DOHH2 (cell line): ENCODE results near the gene ETV6.

Experiments
- H3F3A ChIP-seq: fragments of 200-600 bp; sonication (generic), shearing (Covaris generic); 2 replicates; pipeline ENCODE4 v1.6.0; 2016; ENCODE audit warnings: antibody characterized with exemption, mild to moderate bottlenecking; ENCODE audit not compliant: control insufficient read depth, insufficient read depth
- H3K27ac ChIP-seq: fragments of 200-600 bp; sonication (generic); 2 replicates; pipeline ENCODE4 v1.5.1; 2014; ENCODE audit warnings: low read depth, mild to moderate bottlenecking, low read length, moderate library complexity
- H3K27me3 ChIP-seq: fragments of 200-600 bp; sonication (generic); 2 replicates; pipeline ENCODE4 v1.6.1; 2014; ENCODE audit warnings: mild to moderate bottlenecking, low read length, mixed read lengths; ENCODE audit not compliant: control insufficient read depth
- H3K36me3 ChIP-seq: fragments of 200-600 bp; sonication (generic); 2 replicates; pipeline ENCODE4 v1.6.1; 2014; ENCODE audit warnings: mild to moderate bottlenecking, low read length, moderate library complexity, mixed read lengths; ENCODE audit not compliant: control insufficient read depth
- H3K4me1 ChIP-seq: fragments of 200-600 bp; sonication (generic); 2 replicates; pipeline ENCODE4 v1.6.1; 2014; ENCODE audit warnings: mild to moderate bottlenecking, low read length, mixed read lengths; ENCODE audit not compliant: control insufficient read depth
- H3K4me2 ChIP-seq: fragments of 200-600 bp; sonication (generic); 2 replicates; pipeline ENCODE4 v1.6.0; 2014; ENCODE audit warnings: mild to moderate bottlenecking, low read length, moderate library complexity
- H3K4me3 ChIP-seq: fragments of 200-600 bp; sonication (generic); 2 replicates; pipeline ENCODE4 v1.5.1; 2014; ENCODE audit warnings: mild to moderate bottlenecking, low read length, mixed read lengths
- H3K79me2 ChIP-seq: fragments of 200-600 bp; sonication (generic); 2 replicates; pipeline ENCODE4 v1.6.1; 2014; ENCODE audit warnings: mild to moderate bottlenecking, low read length, mixed read lengths; ENCODE audit not compliant: control insufficient read depth
- H3K9me2 ChIP-seq: fragments of 200-600 bp; sonication (generic); replicated peaks from 2 replicates; pipeline ENCODE4 v1.6.1; 2014; ENCODE audit warnings: mild to moderate bottlenecking, low read length, mixed read lengths; ENCODE audit not compliant: control insufficient read depth
- H3K9me3 ChIP-seq: fragments of 200-600 bp; sonication (generic); 2 replicates; pipeline ENCODE4 v1.6.1; 2014; ENCODE audit warnings: antibody characterized with exemption, low read length, mixed read lengths; ENCODE audit not compliant: control insufficient read depth, insufficient read depth
- H4K20me1 ChIP-seq: fragments of 200-600 bp; sonication (generic); 2 replicates; pipeline ENCODE4 v1.6.0; 2014; ENCODE audit warnings: low read depth, mild to moderate bottlenecking, antibody characterized with exemption, low read length, moderate library complexity; ENCODE audit not compliant: control insufficient read depth, insufficient read depth
- CTCF ChIP-seq: fragments of 200-600 bp; sonication (generic); IDR thresholded peaks from one replicate; pipeline ENCODE4 v1.5.1; 2014; ENCODE audit warnings: antibody characterized with exemption, mild to moderate bottlenecking, low read depth, low read length; ENCODE audit not compliant: poor library complexity, severe bottlenecking
- EZH2phosphoT487 ChIP-seq: fragments of 200-600 bp; sonication (generic); IDR thresholded peaks from 2 replicates; pipeline ENCODE4 v1.6.1; 2017; ENCODE audit warnings: borderline replicate concordance, mild to moderate bottlenecking, antibody characterized with exemption, low read length, moderate library complexity, mixed read lengths

ETV6 gene

GRCh38 chr12:11798006-11798708 lies 148.7 kb downstream of the ETV6 start:
- TF ChIP-seq CTCF: no peak
- TF ChIP-seq EZH2phosphoT487: no peak
- H3K79me2 ChIP-seq: no peaks in the 10 kb centered on the region
- no peaks in the 10 kb centered on the region for H3K27me3 ChIP-seq
- H4K20me1 ChIP-seq: no peaks in the 10 kb centered on the region
- no peaks in the 10 kb centered on the region for H3F3A ChIP-seq
- peak overlapping the region; percentile 61 for H3K27ac ChIP-seq
- no peaks in the 10 kb centered on the region for H3K9me2 ChIP-seq
- H3K4me1 ChIP-seq: peaks cover 28% of the 10 kb centered on the region
- H3K36me3 ChIP-seq: no peaks in the 10 kb centered on the region; the same call in 1 of the 2 replicates
- peaks cover 6% of the 10 kb centered on the region; the same call in 1 of the 2 replicates for H3K9me3 ChIP-seq
- H3K4me2 ChIP-seq: peak overlapping the region; percentile 63
- peak overlapping the region; percentile 60 for H3K4me3 ChIP-seq

- Histone ChIP-seq H3F3A (no peaks in the 10 kb centered on the region), H3K9me2 (no peaks in the 10 kb centered on the region), H3K79me2 (no peaks in the 10 kb centered on the region), H4K20me1 (no peaks in the 10 kb centered on the region), H3K9me3 (peaks cover 6% of the 10 kb centered on the region; the same call in 1 of the 2 replicates), H3K4me3 (peak overlapping the region; percentile 60), H3K36me3 (no peaks in the 10 kb centered on the region; the same call in 1 of the 2 replicates), H3K4me1 (peaks cover 28% of the 10 kb centered on the region), H3K4me2 (peak overlapping the region; percentile 63), H3K27me3 (no peaks in the 10 kb centered on the region), H3K27ac (peak overlapping the region; percentile 61)
- no peak for TF ChIP-seq EZH2phosphoT487
- no peak for TF ChIP-seq CTCF
Observed at GRCh38 chr12:11798856-11799501, 149.5 kb downstream of the ETV6 start.

GRCh38 chr12:11799502-11799873 lies 150.0 kb downstream of the ETV6 start:
- no peaks in the 10 kb centered on the region for H3K9me2 ChIP-seq
- peak overlapping the region; percentile 60 for H3K4me3 ChIP-seq
- no peak for TF ChIP-seq CTCF
- TF ChIP-seq EZH2phosphoT487: no peak
- no peaks in the 10 kb centered on the region for H3K27me3 ChIP-seq
- H3K4me1 ChIP-seq: peaks cover 28% of the 10 kb centered on the region
- H3K79me2 ChIP-seq: no peaks in the 10 kb centered on the region
- H3K4me2 ChIP-seq: peak overlapping the region; percentile 63
- peak overlapping the region; percentile 61; the same call in 1 of the 2 replicates for H3K27ac ChIP-seq
- no peaks in the 10 kb centered on the region for H4K20me1 ChIP-seq
- H3K9me3 ChIP-seq: peaks cover 6% of the 10 kb centered on the region; the same call in 1 of the 2 replicates
- no peaks in the 10 kb centered on the region for H3F3A ChIP-seq
- no peaks in the 10 kb centered on the region; the same call in 1 of the 2 replicates for H3K36me3 ChIP-seq
